Measurements from ENCODE around the gene PLAU. TPM values are rescaled to one million over a fixed set of nuclear protein-coding genes. Genes with fewer than 3 reads are reported as not detected.

PLAU gene
- polyA plus RNA-seq, 2 of the 4 experiments (the other 2 are of a cell fraction): 75.8 to 82.6 TPM

GRCh38 chr10:73902351-73902750 is 8.6 kb upstream of the PLAU start:
- H3K4me2 ChIP-seq: peak overlapping the region; percentile 69; the same call in 1 of the 3 replicates
- DNase-seq (ENCODE audit: low read depth in 1 of 2, low spot score in 1 of 2): no peak
- H3K27ac ChIP-seq: peak overlapping the region; percentile 29 to 96
- FAIRE-seq: no peak
- H3K9me3 ChIP-seq: no peaks in the 10 kb centered on the region
- ChIA-PET CTCF (interaction anchor here (0.6 to 26.6 kb wide), 7 partner anchors 11 to 199 kb away, joined by 3 to 936 read pairs (median 8); no protein-coding TSS in a partner anchor), POLR2A (no interaction called here)
- H3K4me3 ChIP-seq: no peak overlapping the region
- TF ChIP-seq MAFK (IDR thresholded peaks at IDR 0.05; ENCODE audit: partially characterized antibody): no peak
- no peak for TF ChIP-seq HEYL (CRISPR knock-in tag; IDR thresholded peaks at IDR 0.05)
- TF ChIP-seq HMGXB4 (CRISPR knock-in tag; IDR thresholded peaks at IDR 0.05; ENCODE audit: borderline replicate concordance): no peak
- TF ChIP-seq BHLHE40 (IDR thresholded peaks at IDR 0.05; ENCODE audit: low read depth, low read length): no peak
- no peak for TF ChIP-seq POLR2A (IDR thresholded peaks at IDR 0.05; ENCODE audit: low read length)
- no peak for TF ChIP-seq CBX8 (IDR thresholded peaks at IDR 0.05)
- no peak for TF ChIP-seq ZC3H11A (IDR thresholded peaks at IDR 0.05)
- TF ChIP-seq NPAS2 (CRISPR knock-in tag; IDR thresholded peaks at IDR 0.05; ENCODE audit: borderline replicate concordance): no peak
- no peak for TF ChIP-seq SREBF2 (IDR thresholded peaks at IDR 0.05)
- no peak for TF ChIP-seq JUN (IDR thresholded peaks at IDR 0.05)
- TF ChIP-seq JUNB (IDR thresholded peaks at IDR 0.05): no peak
- no peak for TF ChIP-seq EHF (CRISPR knock-in tag; IDR thresholded peaks at IDR 0.05)
- no peak for TF ChIP-seq FOSL2 (IDR thresholded peaks at IDR 0.05)
- TF ChIP-seq FOSL2 (CRISPR knock-in tag; IDR thresholded peaks at IDR 0.05): no peak
- no peak for ATAC-seq
- H3K4me1 ChIP-seq: peaks cover 68% of the 10 kb centered on the region
- 90% methylated on average over 2 of the region's 2 CpGs for WGBS (ENCODE audit: missing lambda C conversion rate)

GRCh38 chr10:73905256-73906020 is 5.5 kb upstream of the PLAU start:
- POLR2A ChIA-PET: interaction anchor here (3.9 kb wide), 1 partner anchor 16 kb away, joined by 98 read pairs; no protein-coding TSS in a partner anchor

GRCh38 chr10:73906524-73907447 is 4.1 kb upstream of the PLAU start:
- 10% methylated on average over 8 of the region's 8 CpGs for WGBS (ENCODE audit: missing lambda C conversion rate)
- ChIA-PET CTCF (interaction anchor here (2.3 to 16.7 kb wide), 3 partner anchors 16 to 58 kb away, joined by 6 to 196 read pairs (median 162); no protein-coding TSS in a partner anchor), POLR2A (interaction anchor here (1.0 to 3.9 kb wide), 4 partner anchors 12 to 93 kb away, joined by 3 to 98 read pairs (median 8); no protein-coding TSS in a partner anchor)
- TF ChIP-seq CEBPB (IDR thresholded peaks at IDR 0.05) (peak in 1 of 2 experiments; percentile 61; a peak in 1 of 4 replicates), EHF (CRISPR knock-in tag; IDR thresholded peaks at IDR 0.05) (no peak), ESRRA (IDR thresholded peaks at IDR 0.05; ENCODE audit: borderline replicate concordance, low read length) (0 out of 2 replicates have a peak, but pooled peaks have one; percentile 9), CHD4 (IDR thresholded peaks at IDR 0.05; ENCODE audit: borderline replicate concordance) (no peak), TP53 (CRISPR knock-in tag; IDR thresholded peaks at IDR 0.05) (0 out of 2 replicates have a peak, but pooled peaks have one; percentile 33), JUN (IDR thresholded peaks at IDR 0.05) (peak; percentile 85 to 91; a peak in 4 of 5 replicates), FOSB (CRISPR knock-in tag; IDR thresholded peaks at IDR 0.05) (0 out of 2 replicates have a peak, but pooled peaks have one; percentile 64), HOXB5 (CRISPR knock-in tag; IDR thresholded peaks at IDR 0.05) (peak; percentile 27; the same call in 1 of the 2 replicates), JUNB (IDR thresholded peaks at IDR 0.05) (peak; percentile 83), MAZ (IDR thresholded peaks at IDR 0.05; ENCODE audit: borderline replicate concordance, low read depth, low read length) (0 out of 2 replicates have a peak, but pooled peaks have one; percentile 22), E2F6 (IDR thresholded peaks at IDR 0.05; ENCODE audit: borderline replicate concordance, low read depth) (peak; percentile 34; the same call in 1 of the 2 replicates), EP300 (IDR thresholded peaks at IDR 0.05) (peak; percentile 70 to 89; a peak in 3 of 5 replicates), SMC3 (IDR thresholded peaks at IDR 0.05) (peak; percentile 44; the same call in 2 of the 3 replicates), GATA3 (IDR thresholded peaks at IDR 0.05; ENCODE audit: borderline replicate concordance) (peak; percentile 89), HOXB13 (CRISPR knock-in tag; IDR thresholded peaks at IDR 0.05; ENCODE audit: low read depth) (peak; percentile 52; the same call in 1 of the 2 replicates), NR3C1 (IDR thresholded peaks at IDR 0.05) (no peak)

More at GRCh38 chr10:73905256-73906020, 5.5 kb upstream of the PLAU start:
- CTCF ChIA-PET: interaction anchor here (2.3 to 16.7 kb wide), 3 partner anchors 14 to 56 kb away, joined by 6 to 196 read pairs (median 162); no protein-coding TSS in a partner anchor
- H3K4me3 ChIP-seq: no peak overlapping the region
- FAIRE-seq: no peak
- 70% methylated on average over 4 of the region's 4 CpGs for WGBS (ENCODE audit: missing lambda C conversion rate)
- peaks cover 80% of the 10 kb centered on the region for H3K4me1 ChIP-seq
- H3K9me3 ChIP-seq: no peaks in the 10 kb centered on the region
- H3K27ac ChIP-seq: peak overlapping the region; percentile 91 to 96
- TF ChIP-seq HES2 (IDR thresholded peaks at IDR 0.05) (no peak), RNF2 (IDR thresholded peaks at IDR 0.05; ENCODE audit: borderline replicate concordance, low read depth) (no peak), HOXB13 (CRISPR knock-in tag; IDR thresholded peaks at IDR 0.05; ENCODE audit: low read depth) (no peak), SMC3 (IDR thresholded peaks at IDR 0.05) (no peak), RARB (CRISPR knock-in tag; IDR thresholded peaks at IDR 0.05) (no peak), KDM5A (IDR thresholded peaks at IDR 0.05) (no peak), EHMT2 (IDR thresholded peaks at IDR 0.05; ENCODE audit: low read depth) (no peak), MAZ (IDR thresholded peaks at IDR 0.05; ENCODE audit: borderline replicate concordance, low read depth, low read length) (no peak)
- no peak for DNase-seq (ENCODE audit: low read depth in 1 of 2, low spot score in 1 of 2)
- H3K4me2 ChIP-seq: peak overlapping the region; percentile 85
- no peak for ATAC-seq

More at GRCh38 chr10:73906524-73907447, 4.1 kb upstream of the PLAU start:
- ATAC-seq (peak; percentile 67 to 75), FAIRE-seq (peak; percentile 76), DNase-seq (ENCODE audit: low read depth in 1 of 2, low spot score in 1 of 2) (peak; percentile 78 to 94)
- H3K9me3 ChIP-seq: no peaks in the 10 kb centered on the region
- H3K4me1 ChIP-seq: peaks cover 68% of the 10 kb centered on the region
- no peak overlapping the region for H3K4me3 ChIP-seq
- peak overlapping the region; percentile 85 for H3K4me2 ChIP-seq
- peak overlapping the region; percentile 91 to 96 for H3K27ac ChIP-seq

Data from A549 (cell line).